Cardiac muscle cell (in vitro differentiated cells and primary cell): ENCODE measurements around the gene PRR32. TPM values are rescaled to one million over a fixed set of nuclear protein-coding genes. Genes with fewer than 3 reads are reported as not detected.

Experiments
- DNase-seq, 2 donors: peaks; one replicate each; pipeline versions ENCODE4 v3.0.0 to v3.0.0-alpha.2; 2010 to 2017; ENCODE audit warnings: low read depth in 1 of 2, low spot score in 1 of 2
- H3K27ac ChIP-seq: fragments of 200-600 bp; sonication (generic); 2 replicates; pipeline ENCODE4 v1.5.1; 2016
- H3K27me3 ChIP-seq: fragments of 200-600 bp; sonication (generic); 2 replicates; pipeline ENCODE4 v1.6.0; 2016; ENCODE audit warnings: control low read depth
- H3K36me3 ChIP-seq: fragments of 200-600 bp; sonication (generic); 2 replicates; pipeline ENCODE4 v1.5.1; 2016; ENCODE audit warnings: control low read depth
- H3K4me1 ChIP-seq: fragments of 200-600 bp; sonication (generic); 2 replicates; pipeline ENCODE4 v1.8.1; 2017; ENCODE audit warnings: low read depth, mild to moderate bottlenecking, mixed run types
- H3K4me3 ChIP-seq: fragments of 200-600 bp; sonication (generic); 2 replicates; pipeline ENCODE4 v1.5.1; 2016; ENCODE audit warnings: mild to moderate bottlenecking
- H3K9me3 ChIP-seq: fragments of 200-600 bp; sonication (generic); 2 replicates; pipeline ENCODE4 v1.5.1; 2017; ENCODE audit warnings: low read depth, mild to moderate bottlenecking, control low read depth
- polyA plus RNA-seq: library from polyadenylated mRNA; unstranded; fragments of >200 nt; fragmentation: Nextera tagmentation; extraction: Ambion mirVana; gene quantifications from 2 replicates; pipeline ENCODE4 v1.2.1, GENCODE V29; 2016
- total RNA-seq: library from RNA; depleted of rRNA; stranded (reverse); fragments of >200 nt; gene quantifications from 2 replicates; pipeline ENCODE4 v1.2.3, GENCODE V29; 2016
- TF ChIP-seq, protein P1 (sequence below): IDR thresholded peaks from 2 replicates; pipeline ENCODE4 v1.5.1; 2012; ENCODE audit warnings: low read depth, mild to moderate bottlenecking, low read length

Gene PRR32
- total and polyA plus RNA-seq, 2 experiments from 2014 or later: 1.5 TPM; not detected in 1

DNA sequence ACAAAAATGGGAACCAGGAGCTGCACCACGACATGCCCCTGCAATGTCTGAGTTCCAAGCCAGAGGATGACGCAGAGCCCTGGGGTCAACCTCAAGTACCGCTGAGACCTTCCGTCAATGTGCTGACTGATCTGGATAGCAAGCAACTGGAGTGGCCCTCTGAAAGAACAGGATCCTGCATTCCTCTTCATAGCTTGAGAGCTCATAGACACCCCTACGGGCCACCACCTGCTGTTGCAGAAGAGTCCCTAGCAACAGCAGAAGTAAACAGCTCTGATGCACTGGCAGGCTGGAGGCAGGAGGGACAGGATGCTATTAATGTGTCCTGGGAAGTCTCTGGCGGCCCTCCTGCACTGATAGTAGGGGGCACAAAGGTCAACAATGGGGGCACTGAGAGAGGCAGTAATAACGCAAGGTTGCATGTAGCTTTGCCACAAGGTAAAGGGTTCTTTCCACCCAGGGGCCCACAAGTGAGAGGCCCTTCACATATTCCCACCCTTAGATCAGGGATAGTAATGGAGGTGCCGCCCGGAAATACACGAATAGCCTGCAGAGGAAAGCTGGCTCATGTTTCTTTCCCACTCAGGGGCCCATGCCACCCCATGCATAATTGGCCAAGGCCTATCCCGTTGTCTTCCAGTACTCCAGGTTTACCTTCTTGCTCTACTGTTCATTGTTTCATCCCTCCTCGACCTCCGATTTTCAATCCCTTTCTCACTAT, 1.3 kb downstream of the PRR32 start:
- peak in 1 of 2 donors; percentile 70 for DNase-seq
- Histone ChIP-seq H3K9me3 (no peaks in the 10 kb centered on the region), H3K36me3 (no peaks in the 10 kb centered on the region), H3K27me3 (no peaks in the 10 kb centered on the region), H3K27ac (peak overlapping the region; percentile 71), H3K4me3 (no peak overlapping the region), H3K4me1 (peaks cover 4% of the 10 kb centered on the region)
- TF ChIP-seq, protein P1, sequence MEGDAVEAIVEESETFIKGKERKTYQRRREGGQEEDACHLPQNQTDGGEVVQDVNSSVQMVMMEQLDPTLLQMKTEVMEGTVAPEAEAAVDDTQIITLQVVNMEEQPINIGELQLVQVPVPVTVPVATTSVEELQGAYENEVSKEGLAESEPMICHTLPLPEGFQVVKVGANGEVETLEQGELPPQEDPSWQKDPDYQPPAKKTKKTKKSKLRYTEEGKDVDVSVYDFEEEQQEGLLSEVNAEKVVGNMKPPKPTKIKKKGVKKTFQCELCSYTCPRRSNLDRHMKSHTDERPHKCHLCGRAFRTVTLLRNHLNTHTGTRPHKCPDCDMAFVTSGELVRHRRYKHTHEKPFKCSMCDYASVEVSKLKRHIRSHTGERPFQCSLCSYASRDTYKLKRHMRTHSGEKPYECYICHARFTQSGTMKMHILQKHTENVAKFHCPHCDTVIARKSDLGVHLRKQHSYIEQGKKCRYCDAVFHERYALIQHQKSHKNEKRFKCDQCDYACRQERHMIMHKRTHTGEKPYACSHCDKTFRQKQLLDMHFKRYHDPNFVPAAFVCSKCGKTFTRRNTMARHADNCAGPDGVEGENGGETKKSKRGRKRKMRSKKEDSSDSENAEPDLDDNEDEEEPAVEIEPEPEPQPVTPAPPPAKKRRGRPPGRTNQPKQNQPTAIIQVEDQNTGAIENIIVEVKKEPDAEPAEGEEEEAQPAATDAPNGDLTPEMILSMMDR: no peak

DNA sequence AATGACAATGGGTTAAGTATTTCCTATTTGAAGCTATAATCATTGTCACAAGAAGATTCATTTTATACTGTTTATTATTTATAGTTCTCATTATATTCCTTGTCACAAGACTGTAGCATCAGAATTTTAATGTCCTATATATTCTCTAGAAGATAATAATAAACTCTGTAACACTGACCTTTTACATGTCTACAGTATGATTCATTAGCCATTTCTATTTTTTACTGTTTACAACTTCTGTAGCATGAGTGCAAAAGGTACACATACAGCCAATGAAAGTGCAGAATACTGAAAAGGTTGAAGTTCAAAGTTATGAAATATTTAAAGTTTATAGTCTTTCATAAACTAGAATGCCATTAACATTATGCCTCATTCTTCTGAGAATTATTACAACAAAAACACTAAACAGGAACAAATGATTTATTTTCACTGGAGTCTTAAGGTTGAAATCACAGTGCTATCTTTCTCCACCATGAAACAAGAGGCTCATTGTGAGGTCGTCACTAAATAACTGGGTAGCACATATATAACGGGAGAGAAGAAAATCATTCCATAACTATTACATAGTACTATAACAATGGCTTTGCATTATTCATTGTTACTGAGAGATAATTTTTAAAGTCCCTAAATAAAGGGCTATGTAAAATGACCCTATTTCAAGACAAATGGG, 4.9 kb downstream of the PRR32 start:
- Histone ChIP-seq H3K27me3 (no peaks in the 10 kb centered on the region), H3K4me3 (no peak overlapping the region), H3K27ac (no peak overlapping the region), H3K9me3 (no peaks in the 10 kb centered on the region), H3K36me3 (no peaks in the 10 kb centered on the region), H3K4me1 (peaks cover 4% of the 10 kb centered on the region)
- no peak for DNase-seq
- TF ChIP-seq, protein P1: no peak

DNA sequence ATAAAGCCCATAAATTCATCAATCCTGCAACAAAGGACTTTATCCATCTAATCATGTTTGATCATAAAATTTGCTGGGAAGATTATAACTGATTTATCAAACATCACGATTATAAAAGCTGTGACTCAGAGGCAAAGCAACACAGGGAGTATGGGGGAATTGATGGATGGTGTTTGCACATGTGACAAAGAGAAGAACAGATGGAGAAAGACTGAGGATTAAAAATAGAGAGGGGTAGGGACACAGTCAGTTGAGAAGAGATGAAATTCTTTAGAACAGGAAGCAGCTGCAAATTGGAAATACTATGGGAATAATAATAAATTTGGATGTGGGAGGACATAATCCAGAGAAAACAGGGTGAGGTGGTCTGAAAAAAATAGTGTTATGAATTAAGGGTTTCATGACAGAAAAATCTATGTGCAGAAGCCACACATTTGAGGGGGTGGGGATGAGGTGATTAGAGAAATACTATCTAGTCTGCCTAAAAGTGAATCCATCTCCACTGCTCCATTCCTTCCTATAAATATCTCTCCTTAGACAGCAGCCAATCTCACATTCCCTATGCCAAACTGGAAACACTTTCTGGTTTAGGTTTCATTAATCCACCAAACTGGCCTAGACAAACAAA, 6.2 kb downstream of the PRR32 start:
- no peaks in the 10 kb centered on the region for H3K36me3 ChIP-seq

DNA sequence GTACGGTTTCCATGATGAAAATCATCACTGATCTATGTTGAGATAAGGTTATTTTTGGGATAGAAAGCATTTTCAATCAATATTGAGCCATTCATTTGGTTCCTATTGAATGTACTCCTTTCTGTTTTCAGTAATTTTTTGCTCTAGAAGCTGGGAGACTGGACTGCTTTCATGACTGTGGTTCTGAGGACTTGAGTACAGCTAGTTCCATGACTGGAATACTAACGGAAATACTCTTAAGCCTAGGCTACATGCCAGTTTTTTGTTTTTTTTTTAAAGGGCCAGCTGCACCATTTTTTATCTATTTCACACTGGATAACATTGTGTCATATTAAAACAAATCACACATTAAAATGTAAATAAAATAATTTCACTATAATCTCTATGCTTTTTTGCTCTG, 16.7 kb downstream of the PRR32 start:
- H3K27ac ChIP-seq: no peak overlapping the region
- no peak for DNase-seq
- TF ChIP-seq, protein P1: no peak
- H3K9me3 ChIP-seq: peaks cover 2% of the 10 kb centered on the region
- no peaks in the 10 kb centered on the region for H3K36me3 ChIP-seq
- no peak overlapping the region for H3K4me3 ChIP-seq
- no peaks in the 10 kb centered on the region for H3K4me1 ChIP-seq
- H3K27me3 ChIP-seq: no peaks in the 10 kb centered on the region

More for the DNA sequence above, 6.2 kb downstream of the PRR32 start:
- Histone ChIP-seq H3K4me1 (peaks cover 4% of the 10 kb centered on the region), H3K27ac (no peak overlapping the region), H3K27me3 (no peaks in the 10 kb centered on the region), H3K4me3 (no peak overlapping the region), H3K9me3 (no peaks in the 10 kb centered on the region)
- DNase-seq: no peak
- TF ChIP-seq, protein P1: no peak

DNA sequence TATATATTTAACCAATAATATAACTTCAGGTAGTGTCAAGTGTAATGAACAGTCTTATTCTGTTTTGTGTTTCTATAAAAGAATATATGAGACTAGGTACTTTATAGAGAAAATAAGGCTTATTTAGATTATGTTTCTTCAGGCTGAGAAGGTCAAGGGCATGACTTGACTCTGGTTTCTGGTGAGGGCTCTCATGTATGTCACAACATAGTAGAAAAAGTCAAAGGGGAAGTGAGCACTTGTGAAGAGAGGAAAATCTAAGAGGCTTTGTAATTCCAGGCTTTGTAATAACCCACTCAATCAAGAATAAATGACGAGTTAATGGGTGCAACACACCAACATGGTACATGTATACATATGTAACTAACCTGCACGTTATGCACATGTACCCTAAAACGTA, 27.6 kb downstream of the PRR32 start:
- H3K36me3 ChIP-seq: no peaks in the 10 kb centered on the region
- no peaks in the 10 kb centered on the region for H3K4me1 ChIP-seq
- H3K27me3 ChIP-seq: no peaks in the 10 kb centered on the region
- DNase-seq: peak in 1 of 2 donors; percentile 10
- H3K9me3 ChIP-seq: no peaks in the 10 kb centered on the region
- TF ChIP-seq, protein P1: no peak
- no peak overlapping the region for H3K27ac ChIP-seq
- no peak overlapping the region for H3K4me3 ChIP-seq
